Measurements from ENCODE around the gene CD151.
A peak's percentile ranks its signal among the peaks of the same experiment; 100 is the strongest.

CD151 gene

DNA sequence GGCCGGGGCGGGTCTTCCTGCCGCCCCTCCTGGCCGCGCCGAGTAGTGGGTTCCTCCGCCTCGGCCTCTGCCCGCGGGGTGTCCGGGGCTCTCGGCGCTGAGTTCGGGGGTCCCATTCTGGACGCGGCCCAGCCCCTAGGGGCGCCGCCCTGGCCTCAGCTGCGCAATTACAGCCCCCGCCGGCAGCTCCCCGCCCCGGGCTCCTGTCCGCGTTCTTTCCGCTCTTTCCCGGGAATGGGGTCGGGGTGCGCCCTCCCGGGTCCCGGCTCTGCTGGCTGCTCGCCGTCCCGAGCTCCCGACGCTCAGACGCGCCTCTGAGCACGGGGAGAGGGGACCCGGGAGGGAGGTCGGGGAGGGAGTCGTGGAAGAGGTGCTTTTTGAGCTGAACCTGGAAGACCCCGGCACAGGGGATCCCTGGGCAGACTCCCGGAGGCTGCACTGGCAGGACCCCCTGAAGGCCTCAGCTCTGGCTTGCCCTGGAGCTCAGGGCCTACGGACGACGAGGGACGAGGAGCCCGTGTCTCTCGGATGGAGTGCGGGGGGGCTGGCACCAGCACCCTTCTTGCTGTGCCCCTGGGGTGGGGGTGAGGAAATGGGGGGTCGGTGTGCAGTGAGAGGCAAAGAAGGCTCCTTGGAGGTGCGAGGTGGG lies 10.5 kb downstream of the CD151 start:
- DNase-seq (ENCODE audit: low spot score), result no peak

GRCh38 chr11:843818-844692 lies 11.3 kb downstream of the CD151 start:
- no peak for DNase-seq (ENCODE audit: low spot score)

DNA sequence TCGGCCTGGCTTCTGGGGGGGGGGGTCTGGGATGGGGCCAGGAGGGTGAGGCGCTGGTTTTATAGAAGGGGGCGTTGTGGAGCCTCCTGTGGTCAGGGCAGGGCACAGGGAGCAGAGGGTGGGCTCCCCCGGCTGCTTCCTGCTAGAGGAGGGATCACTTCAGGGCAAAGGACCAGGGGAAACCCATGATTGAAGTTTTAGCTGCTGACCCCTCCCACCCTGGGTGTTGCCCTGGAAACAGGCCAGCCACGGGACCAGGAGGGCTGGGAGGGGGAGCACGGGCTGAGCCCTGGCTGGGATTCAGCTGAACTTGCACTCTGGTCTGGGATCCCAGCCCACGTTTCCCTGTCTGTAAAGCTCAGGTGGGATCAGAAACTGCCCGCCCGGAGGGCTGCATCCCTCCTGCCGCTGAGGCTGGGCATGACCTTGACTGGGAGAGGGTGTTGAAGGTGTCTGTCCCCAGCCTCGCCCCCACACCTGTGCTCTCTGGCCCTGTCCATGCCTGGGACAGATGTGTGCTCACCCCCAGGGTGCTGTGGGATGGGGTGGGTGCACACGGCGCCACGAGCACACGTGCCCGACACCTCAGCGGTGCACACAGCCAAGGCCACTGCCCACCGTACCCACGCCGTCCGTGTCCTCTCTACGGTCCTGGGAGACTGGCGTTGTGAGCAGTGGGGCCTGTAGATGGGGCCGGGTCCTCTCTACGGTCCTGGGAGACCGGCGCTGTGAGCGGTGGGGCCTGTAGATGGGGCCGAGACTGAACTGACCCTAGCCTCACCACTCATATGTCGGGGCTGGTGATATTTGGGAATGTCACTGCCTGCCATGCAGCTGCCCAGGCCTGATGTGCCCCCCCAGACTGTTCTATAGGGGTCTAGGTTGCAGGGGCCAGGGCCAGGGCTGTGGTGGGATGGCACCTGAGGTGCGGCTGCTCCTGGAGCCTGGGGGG lies 12.2 kb downstream of the CD151 start:
- peak; percentile 57 for DNase-seq (ENCODE audit: low spot score)

DNA sequence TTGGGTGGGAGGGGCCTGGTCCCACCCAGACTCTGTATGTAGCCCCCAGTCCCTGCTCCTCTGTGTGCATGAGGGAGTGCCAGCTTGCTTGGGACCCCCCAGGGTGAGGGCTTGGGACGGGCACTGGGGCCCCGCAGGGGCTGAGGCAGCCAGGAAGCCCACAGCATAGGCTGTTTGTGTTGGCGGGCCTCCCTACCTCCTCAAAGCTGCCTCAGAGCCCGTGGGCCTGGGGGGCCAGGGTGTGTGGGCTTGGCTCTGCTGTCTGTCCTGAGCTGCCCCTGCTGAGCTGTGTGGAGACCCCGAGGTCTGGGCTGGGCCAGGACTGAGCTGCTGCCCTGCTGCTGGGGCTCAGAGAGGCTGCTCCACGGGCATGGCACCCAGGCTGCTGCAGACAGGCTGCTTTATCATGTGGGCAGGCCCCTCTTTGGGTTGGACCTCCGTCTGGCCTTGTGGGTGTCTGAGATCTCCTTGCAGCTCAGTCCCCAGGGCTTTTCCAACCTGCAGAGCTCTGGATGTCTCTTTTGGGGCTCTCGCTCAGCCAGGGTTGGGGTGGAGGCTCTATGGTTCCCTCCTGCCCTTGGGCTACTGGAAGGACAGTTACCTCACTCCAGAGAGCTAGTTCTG lies 13.2 kb downstream of the CD151 start:
- no peak for DNase-seq (ENCODE audit: low spot score)

GRCh38 chr11:846496-847098 lies 13.8 kb downstream of the CD151 start:
- DNase-seq (ENCODE audit: low spot score), result no peak

DNA sequence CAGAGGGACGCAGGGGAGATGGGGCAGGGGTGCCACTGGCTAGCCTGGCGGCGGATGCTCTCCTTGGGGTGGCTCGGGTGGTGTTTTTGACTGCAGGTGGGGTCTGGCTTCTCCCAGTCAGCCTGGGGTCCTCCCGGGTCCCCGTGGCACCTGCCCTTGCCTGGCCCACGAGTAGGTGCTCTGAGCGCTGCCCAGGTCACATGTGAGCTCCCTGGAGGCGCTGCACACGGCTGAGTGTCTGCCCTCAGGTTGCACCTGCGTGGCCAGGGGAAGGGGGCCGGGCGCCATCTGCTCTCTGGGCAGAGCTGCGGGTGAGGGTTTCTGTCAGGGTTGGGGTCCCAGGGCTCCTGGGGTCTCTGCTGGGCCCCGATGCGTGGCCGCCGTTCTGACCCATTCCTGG lies 15.1 kb downstream of the CD151 start:
- no peak for DNase-seq (ENCODE audit: low spot score)

GRCh38 chr11:848380-848931 lies 15.7 kb downstream of the CD151 start:
- no peak for DNase-seq (ENCODE audit: low spot score)

DNA sequence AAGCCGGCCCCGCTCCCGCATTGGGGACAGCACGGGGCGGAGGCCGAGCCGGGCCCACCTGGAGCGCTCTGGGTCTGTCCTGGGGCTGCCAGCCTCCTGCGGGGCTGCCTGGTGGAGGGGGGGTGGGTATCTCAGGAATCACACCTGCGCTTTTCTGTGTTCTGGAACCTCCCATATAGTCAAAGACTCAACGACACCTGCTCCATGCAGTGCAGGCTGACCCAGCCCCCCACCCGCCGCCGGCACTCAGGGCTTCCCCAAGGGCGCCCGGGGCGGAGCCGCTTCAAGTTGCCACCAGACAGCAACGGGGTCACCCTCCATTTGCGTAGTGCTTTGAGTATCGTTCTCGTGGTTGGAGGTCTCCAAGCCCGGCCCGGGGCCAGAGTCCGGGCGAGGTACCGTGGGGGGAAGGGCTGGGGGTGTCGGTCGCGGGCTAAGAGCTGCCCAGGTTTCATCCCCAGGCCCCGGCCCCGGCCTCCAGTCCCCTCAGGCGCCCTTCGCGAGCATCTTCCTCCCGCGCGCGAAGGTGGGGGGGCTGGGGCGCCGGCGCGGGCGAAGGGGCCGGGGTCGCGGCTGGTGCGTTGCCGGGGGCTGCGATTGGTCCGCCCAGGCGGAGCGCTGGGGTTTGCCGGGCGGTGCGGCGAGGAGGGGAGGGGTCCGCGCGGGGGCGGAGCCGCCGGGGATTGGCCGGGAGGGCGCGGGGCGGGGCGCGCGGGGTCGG lies 16.5 kb downstream of the CD151 start:
- no peak for DNase-seq (ENCODE audit: low spot score)

GRCh38 chr11:849951-850774 lies 17.4 kb downstream of the CD151 start:
- no peak for DNase-seq (ENCODE audit: low spot score)

GRCh38 chr11:850775-851763 lies 18.3 kb downstream of the CD151 start:
- no peak for DNase-seq (ENCODE audit: low spot score)

GRCh38 chr11:852762-853161 lies 20.0 kb downstream of the CD151 start:
- no peak for DNase-seq (ENCODE audit: low spot score)

- DNase-seq (ENCODE audit: low spot score), result no peak
These were observed 21.1 kb downstream of the CD151 start for GRCh38 chr11:853682-854448.

DNA sequence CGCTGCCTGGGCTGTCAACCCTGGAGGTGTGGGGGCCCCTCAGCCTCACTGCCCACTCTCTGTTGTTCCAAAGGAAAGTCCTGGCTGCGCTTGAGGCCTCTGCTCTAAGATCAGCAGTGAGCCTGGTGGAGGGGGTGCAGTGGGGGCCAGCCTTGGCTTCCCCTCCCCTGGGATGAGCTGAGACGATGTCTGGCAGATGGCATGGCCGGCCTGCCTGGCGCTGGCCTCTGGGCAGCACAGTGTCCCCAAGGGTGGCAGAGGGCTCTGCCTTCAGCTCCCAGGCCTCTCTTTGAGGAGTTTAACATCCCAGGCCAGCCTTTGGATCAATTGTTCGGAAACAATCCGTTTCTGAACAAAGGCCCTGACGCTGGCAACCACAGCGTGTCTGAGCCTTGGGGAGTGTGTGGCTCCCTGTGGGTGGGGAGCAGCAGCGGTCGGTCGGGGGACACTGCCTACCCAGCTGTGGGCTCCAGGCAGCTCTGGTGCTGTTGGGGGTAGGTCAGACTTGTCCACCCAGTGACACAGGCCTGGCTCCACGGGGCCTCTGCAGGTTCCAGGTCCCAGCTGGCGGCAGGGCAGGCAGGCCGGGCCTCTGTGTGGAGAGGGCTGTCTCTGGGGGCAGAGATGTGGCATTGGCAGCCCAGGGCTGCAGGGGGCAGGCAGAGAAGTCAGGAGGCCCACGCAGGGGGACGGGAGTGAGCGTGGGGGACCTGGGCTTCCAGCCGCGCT lies 22.0 kb downstream of the CD151 start:
- DNase-seq (ENCODE audit: low spot score), result no peak

GRCh38 chr11:855330-855674 lies 22.6 kb downstream of the CD151 start:
- DNase-seq (ENCODE audit: low spot score), result no peak

DNA sequence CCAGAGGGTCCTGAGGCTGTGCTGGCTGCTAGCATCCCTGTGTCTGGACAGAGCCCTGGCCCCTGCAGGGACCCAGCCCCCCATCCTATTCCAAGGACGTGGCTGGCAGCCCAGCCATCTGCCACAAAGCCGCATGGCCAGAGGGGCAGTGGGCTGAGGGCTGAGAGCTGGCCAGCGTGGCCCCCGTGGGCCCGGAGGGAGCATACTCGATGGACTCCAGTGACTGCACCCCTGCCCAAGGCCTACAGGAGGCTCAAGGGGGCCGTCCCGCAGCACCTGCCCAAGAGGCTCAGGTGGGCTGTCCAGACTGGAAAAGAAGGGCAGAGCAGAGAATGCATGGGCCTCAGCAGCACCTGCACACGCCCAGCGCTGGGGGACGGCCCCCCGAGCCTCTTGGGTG lies 23.0 kb downstream of the CD151 start:
- DNase-seq (ENCODE audit: low spot score), result no peak

GRCh38 chr11:856397-856796 lies 23.6 kb downstream of the CD151 start:
- no peak for DNase-seq (ENCODE audit: low spot score)

Data from Ammon's horn (tissue), 1 donor.